Suppressor macrophage treated with lipopolysaccharide for 4 hours (primary cell): ENCODE measurements around the gene ZNF664.

ENCODE experiments used
- DNase-seq: peaks from one replicate; pipeline ENCODE4 v3.0.0-alpha.2; 2020

Gene ZNF664

DNA sequence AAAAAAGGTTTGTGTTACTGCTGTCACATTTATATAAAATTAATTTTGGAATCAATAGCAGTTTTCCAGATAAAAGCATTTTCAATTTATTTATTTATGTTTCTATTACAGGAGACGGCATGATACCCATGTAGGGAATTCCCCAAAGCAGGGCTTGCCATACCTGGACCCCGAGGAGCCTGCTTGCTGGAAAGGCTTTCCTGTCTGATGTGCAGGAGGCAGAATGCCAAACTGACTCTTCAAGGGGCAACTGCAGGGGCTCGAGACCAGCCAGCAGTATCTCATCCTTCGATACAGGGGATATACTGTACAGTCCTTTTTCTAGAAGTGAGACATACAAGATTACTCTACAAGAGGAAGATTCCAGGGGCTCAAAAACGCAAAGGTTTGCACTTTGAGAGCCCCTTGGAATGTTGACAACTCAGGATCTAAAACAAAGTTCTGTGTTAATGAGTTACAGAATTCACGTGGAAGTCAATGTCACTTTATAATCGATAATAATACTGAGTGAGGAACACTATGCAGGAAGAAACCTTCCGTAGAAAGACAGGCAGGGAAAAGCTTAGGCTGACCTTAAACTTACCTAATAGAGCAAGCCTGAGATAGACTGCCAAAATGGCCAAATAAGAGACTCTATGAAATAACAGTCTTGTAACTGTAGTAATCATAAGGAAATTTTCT, 38.6 kb downstream of the ZNF664 start:
- DNase-seq, result no peak

DNA sequence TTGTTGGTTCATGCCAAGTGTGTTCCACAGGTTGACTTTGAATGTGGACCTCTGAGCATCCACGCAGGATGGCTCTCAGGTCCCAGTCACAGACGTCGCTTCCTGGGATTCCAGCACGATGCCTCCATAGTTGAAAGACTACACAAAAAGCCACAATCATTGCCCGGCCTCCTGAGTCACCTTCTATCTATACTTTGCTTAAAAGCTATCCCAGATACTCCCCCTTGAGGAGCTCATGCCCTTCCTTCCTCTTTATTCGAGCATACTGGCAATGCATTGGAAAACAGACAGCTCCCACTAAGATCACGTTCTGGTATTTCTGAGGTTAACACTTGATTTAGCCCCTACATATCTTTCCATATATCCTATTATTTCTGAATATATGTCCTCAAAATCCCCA, 40.1 kb downstream of the ZNF664 start:
- no peak for DNase-seq

DNA sequence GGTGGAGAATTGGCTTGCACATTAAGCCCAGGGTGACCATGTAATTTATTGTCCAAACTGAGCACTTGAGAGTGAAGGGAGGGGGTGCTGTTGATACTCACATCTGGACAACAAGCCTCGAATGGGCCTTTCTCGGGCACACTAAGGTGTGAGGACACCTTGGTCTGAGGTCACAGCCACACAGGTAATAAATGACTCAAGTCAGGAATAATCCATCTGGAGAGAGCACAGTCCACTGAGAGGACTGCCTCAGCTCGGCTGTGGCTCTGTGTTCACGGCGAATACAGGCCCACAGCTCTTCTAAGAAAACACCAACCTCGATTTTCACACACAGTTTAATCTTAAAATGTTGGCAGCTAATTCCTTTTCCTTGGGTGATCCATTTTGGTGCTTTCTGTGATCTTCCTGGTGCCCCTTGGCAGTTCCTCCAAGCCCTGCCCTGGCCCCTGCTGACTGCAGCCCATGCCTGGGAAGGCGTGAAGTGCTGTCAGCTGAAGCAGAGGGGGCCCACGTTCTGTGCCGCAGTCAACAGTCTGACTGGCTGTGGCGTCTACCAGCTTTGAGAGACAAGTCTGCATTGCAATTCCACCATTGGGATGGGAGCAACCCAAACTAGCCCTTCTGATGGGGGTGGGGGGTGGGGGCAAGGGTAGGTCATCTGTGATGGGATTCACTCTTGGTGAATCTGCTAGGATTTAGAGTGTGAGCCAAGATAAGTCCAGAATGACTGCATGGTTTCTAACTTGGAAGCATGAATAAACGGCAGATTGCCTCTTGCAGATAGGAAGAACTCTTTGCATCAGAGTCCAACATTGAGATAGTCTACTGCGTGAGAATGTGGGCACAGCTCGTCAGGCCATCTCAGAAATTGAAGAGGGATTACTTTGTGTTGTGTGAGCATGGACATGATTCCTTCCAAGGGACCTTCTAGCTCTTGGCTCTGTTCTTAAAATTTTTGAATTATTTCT, 42.8 kb downstream of the ZNF664 start:
- no peak for DNase-seq

DNA sequence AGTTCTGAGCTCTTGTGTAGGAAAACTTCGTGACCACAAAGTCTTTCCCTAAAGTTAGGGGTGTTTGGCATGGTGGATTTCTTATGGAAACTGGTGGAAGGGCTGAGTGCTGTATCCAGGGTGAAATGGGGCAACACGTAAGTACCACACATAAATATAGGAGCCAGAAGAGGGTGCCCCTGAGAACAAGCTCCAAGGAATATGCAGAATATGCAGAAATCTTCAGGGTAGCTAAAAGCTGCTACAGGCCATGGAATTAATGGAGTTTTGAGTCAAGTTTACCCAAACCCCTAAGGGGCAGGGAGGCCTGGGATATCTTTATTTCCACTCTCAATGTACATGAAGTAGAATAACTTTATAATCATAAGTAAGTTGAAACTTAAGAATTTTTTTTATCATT, 44.0 kb downstream of the ZNF664 start:
- no peak for DNase-seq

DNA sequence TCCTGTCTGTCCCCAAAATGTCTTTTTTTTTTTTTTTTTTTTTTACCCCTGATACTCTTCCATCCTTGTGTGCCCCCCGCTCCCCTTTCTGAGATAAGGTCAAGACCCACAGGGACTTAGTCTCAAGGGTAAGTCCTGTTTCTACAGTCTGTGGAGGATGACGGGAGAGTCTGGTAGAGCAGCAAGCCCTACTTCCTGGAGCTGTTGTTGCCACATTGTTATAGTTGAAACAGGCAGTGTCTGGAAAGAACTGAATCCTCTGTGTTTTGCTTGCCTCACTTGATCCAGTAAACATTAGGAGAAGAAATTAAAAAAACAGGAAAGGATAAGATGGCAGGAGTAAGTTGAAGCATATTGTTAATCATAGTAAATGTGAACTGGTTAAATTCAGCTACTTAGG, 45.5 kb downstream of the ZNF664 start:
- no peak for DNase-seq

DNA sequence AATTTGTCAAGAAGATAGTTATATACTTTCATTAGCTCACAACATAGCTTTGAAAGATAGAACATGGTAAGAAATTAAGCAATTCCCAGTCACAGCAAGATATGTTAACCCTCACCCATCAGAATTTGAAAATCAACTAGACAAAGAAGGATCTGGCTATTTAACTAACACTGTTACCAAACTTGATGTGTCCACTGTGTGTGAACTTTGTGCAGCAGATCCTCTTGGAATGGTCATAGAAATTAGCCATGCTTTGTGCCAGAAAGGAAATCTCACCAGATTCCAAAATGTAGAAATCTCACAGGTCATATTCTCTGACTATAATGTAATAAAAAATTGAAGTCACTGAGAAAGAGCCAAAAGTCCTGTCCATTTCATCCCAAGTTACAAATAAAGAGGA, 46.1 kb downstream of the ZNF664 start:
- no peak for DNase-seq

DNA sequence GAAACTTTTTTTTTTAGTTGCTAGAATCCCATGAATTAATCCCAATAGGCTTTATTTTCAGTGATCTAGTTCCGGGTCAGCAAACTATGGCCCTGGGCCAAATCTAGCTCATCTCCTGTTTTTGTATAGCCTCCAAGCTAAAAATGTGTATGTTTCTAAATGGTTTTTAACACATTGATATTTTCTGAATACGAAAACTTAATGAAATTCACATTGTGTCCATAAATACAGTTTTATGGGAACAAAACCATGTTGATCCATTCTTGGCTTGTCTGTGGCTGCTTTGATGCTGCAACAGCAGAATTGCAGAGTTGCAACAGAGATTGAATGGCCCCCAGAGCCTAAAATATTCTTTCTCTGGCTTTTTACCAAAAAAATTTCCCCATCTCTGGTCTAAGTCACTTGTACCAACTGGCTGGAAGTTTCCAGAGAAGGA, 47.5 kb downstream of the ZNF664 start:
- no peak for DNase-seq

DNA sequence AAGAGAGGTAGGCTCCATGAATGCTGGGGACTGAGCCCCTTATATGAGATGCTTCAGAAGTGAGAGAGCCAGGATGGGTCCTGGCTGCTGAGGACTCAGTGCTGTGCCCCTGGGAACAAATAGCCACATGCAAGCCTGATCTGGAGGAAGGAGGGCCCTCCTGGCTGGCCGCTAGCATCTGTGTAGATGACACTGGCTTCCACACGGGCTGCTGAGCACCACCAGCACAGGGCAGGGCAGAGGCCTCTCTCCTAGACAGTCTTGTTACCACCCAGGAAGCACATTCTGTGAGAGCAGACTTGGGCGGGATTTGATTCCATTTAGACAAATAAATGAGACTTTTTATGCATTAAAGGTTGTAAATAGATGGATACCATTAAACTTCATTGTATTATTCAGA, 48.0 kb downstream of the ZNF664 start:
- DNase-seq, result no peak

DNA sequence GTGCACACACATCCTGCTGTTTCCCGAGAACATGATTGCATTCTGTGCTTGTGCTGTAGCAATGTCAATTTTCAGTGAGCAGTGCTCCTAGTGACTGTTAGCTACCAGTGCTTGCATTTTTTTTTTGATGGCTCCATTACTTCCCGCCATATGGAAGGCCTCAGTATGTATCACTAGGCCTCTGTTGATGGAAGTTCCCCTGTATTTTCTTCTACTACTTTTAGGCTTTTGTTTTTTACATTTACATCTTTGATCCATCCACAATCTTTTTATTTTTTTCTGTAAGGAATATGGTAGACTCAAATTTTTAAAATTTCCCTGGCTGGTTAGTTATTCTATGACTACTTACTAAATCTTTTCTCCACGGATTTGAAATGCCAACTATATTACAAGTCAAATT, 49.1 kb downstream of the ZNF664 start:
- no peak for DNase-seq

DNA sequence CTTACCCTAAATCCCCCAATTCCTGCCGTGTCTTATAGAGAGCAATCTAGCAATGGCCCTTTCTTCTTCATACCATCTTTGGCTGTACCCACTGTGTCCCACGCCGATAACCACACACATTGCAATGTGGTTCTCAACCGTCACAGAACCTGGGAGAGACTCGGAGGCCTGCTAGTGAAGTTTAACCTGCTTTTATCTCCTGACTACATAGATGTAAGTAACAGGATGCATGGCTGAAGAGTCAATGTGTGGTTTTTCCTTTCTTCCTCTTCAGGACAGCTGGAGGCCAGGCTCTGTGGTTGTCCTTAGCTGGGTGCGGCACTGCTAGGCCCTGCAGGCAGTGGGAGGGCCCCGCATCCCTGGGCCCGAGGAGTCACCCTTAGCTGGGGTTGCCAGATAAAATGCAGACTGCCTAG, 51.3 kb downstream of the ZNF664 start:
- DNase-seq, result peak; percentile 29

DNA sequence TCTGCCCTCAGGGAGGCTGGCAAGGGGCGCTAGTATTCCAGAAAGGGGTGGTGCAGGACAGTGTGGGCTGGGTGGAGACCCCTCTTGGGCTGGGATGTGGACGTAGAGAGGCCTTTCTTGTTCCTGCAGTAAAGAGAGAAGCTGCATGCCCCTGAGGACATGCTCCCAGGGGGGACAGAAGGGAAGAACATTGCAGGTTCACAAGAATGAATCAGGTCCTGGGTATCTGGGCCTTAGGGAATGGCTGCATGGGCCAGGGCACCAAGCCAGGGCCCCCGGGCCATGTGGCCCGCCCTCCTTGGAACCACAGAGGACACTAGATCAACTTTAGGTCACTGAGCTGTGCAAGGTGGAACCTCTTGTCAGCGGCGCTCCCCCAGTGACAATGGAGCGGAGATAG, 51.8 kb downstream of the ZNF664 start:
- DNase-seq, result no peak

DNA sequence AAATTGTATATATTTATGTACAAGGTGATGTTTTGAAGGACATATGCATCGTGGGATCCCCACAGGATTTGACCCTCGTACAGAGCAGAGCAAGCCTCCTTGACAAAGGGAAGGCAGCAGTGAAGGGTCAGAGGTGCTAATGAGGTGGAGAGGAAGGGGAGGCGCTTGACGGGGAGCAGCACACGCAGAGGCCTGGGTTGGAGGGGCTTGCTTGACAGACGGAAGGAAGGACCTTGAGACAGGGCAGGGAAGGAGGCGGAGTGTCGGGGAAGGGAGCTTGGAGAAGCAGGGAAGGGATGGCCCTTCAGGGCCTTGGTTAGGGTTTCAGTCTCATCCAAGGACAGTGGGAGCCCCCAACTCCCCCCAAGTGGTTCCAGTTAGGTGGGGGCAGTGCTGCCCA, 52.6 kb downstream of the ZNF664 start:
- no peak for DNase-seq

DNA sequence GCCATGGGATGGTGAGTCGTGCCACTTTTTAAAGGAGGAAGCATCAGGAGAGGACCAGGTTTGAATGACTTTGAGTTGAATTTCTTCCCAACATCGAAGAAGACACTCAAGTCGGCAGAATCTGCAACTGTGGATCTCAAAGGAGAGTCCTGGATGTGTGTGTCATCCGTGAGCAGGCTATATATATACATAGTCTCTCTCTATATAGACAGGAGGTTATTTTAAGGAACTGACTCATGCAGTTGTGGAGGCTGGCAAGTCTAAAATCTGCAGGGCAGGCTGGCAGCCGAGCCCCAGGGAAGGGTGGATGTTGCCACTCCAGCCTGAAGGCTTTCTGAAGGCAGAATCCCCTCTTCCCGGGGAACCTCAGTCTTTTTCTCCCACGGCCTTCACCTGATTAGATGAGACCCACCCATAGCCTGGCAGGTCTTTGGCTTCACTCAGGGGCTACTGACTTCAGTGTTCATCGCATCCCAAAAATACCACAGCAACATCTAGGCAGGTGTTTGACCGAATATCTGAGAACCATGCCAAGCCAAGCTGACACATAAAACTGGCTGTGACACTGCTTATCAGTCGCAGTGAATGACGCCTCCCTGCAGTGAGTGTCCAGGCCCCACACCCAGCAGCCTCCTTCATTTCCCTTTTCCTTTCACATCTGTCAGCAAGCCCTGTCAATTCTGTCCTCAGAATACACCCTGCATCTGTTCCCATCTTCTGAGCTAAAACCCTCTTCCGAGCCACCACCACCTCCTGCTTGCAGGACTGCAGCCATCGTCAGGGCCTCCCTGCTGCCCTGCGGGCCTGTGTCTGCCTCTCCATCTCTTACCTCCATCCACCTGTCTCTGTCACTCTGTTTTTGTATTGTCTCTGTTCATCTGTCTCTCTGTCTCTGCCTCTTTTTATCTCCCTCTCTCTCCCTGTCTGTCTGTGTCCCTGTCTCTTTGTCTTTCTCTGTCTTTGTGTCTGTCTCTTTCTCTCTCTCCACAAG, 54.0 kb downstream of the ZNF664 start:
- peak; percentile 79 for DNase-seq

DNA sequence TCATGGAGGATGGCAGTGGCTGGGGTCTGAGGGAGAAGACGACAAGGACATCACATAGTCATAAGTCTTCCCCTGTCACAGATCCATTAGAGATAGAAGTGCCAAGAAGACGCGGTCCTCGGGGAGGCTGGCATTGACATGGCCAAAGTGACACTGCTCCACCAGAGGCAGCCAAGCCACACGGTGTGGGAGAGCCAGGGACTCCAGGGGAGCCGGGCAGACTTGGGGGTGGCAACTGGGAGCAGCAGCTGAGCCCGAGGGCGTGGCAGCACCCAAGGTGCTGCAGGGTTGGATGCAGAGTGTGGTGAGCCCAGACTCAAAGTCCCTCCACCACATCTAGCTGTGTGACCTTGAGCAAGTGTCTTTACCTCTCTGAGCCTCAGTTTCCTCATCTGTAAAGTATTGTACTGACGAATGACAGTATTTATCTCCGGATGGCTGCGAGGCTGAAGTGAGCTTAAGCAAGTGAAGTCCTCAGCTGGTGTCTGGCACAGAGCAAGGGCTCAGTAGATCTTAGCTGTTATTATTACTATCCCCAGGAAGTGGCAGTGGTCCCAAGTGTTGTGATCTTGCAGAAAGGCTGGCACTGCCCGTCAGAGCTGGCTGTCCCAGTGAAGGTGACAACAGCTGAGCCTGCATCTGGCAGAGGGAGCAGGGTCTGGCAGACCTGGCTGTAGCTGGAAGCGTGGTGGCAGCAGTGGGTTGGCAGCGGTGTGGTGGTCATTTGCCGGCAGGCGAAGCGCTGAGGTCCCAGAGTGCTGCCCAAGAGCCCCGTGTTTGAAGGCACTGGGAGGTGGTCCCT, 54.9 kb downstream of the ZNF664 start:
- DNase-seq, result no peak

DNA sequence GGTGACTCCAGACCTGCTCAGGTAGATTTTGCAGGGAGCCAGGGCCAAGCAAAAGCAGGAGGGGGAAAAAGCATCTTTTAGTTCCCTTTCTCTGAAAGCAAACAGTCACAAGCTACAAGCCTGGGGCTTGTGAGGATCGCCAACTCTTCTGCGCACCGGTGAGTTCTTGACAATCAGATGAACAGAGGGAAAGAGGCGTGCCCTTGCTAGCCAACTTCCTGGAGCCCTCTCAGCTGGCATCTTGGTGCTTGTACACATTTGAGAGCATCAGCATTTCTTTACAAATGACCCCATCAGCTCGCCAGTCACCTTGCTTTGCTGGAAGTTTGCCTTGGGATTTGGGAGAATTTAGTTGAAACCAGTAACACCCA, 55.5 kb downstream of the ZNF664 start:
- no peak for DNase-seq

DNA sequence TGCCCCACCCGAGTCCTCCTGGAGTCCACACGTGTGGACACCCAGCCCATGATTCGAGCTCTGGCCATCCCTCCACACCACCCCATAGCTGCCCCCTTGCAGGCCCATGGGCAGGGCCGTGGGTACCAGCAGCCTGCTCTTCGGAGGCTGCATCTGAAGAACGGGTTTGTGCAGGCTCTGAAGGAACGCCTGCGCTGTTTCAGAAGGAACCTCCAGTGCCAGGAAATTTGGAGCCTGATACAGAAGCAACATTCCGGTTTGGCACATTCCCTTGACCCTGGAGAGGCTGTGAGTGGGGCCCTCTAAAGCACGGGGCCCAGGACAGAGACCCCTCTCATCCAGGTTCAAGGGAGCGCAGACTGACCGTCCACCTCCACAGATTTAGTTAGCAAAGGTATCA, 57.0 kb downstream of the ZNF664 start:
- DNase-seq, result no peak

DNA sequence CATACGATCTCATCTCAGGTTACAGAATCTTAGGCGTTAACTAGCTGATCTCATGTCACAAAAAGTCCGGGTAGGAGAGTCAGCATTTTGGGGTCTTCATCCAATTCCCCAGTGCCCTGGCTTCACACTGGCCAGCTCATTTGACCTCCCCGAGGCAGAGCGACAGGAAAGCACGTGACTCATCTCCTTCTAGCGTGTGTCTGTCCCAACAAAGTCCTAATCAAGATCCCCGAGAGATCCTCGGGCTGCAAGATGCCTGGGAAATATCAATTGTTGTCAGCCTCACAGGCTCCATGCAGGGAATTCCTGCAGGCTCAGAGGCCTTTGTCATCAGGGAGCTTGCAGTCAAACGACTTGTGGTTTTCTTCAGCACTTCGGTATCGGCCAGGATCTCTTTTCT, 57.5 kb downstream of the ZNF664 start:
- DNase-seq, result no peak

DNA sequence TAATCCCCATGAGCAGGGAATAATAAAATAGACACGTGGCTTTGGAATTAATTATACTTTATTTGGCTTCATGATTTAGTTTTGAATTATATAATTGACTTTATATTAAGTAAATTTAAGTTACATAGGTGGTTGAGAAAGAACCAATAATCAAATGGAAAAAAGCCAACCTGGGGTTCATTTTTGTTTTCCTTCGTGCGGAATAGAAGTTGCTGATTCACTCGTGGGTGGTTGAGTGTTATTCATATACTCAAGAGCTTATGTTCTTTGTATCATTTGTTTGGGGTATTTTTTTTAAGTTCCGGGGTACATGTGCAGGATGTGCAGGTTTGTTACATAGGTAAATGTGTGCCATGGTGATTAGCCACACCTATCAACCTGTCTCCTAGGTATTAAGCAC, 58.0 kb downstream of the ZNF664 start:
- DNase-seq, result no peak

DNA sequence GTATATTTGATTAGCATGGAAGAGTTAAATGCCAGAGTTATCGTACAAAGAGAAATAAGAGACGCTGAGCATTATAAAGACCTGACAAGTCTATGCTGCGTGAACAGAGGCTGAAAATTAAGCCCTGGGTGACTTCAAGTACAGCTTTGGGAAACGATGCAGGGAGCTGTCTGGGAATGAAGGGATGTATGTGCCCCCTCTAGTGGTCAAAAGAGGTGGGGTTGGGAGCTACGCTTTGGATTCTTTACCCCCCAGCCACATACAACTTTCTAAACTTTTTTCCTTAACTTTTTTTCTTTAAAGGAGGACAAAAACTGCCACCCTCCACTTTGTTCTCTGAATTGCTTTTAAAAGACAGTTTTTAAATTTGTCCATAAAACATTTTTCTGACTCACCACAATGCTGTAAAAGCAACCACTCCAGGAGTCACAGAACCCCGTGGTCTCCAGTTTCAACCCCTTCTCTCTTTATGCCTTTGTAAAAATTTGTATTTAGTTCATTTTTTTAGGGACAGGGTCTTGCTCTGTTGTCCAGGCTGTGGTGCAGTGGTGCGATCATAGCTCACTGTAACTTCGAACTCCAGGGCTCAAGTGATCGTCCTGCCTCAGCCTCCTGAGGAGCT, 59.4 kb downstream of the ZNF664 start:
- peak; percentile 69 for DNase-seq

DNA sequence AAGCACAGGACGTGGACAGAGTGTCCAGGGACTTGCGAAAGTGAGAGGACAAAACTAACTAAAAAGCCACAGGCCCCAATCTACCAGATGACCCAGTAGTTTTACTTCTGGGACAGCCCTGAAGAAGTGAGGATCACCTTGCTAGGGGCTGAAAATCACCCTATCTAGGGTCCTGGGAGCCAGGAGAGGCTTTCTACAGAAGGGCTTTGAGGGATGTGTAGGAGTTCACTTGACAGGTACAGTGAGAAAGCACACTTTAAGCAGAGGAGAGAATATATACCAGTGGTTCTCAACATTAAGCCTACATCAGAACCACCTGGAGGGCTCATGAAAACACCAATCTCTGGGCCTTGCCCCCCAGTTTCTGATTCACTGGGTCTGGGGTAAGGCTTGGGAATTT, 60.8 kb downstream of the ZNF664 start:
- DNase-seq, result no peak

DNA sequence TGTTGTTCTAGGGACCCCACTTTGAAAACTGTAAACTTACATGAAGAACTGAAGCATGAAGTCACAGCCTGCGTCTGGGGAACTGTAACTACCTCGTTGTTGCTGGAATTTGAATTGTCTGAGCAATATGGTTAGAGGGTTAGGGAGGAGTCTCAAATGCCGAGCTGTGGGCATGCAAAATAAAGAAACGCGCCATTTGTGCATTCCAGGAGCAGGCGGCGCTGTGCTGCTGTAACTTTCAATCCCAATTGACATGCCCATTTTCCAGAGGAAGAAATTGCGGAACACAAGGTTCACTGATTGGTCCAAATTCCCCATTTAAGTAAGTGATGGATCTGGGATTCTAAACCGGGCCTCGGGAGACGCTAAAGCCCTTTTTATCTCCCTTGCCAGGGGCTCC, 61.3 kb downstream of the ZNF664 start:
- no peak for DNase-seq

DNA sequence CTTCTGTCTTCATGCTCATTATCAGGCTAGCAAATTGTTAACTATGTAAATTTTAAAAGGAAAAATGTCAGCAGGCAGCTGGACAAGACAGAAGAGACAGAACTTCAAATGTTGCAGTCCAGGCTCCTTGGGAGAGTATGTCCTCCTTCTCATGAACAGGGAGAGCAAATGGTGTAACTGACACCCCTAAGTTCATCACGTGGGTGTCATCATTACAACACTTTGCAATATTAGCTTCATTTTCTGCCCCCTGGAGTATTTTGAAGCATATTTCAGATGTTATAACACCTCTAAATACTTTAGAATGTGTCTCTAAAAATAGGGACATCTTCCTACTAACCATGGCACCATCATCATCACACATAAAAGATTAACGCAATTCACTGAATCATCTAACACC, 62.1 kb downstream of the ZNF664 start:
- DNase-seq, result no peak
